PFSK-1 (cell line): ENCODE measurements around the gene SHISA5.

ENCODE experiments used
- FOXP2 ChIP-seq: optimal IDR thresholded peaks from 2 replicates; pipeline ENCODE3; 2011; ENCODE audit warnings: borderline replicate concordance, control low read depth, inconsistent platforms; ENCODE audit not compliant: insufficient read depth; ENCODE audit errors: extremely low read length, extremely low read depth
- POLR2AphosphoS5 ChIP-seq: IDR thresholded peaks from 2 replicates; pipeline ENCODE4 v1.6.1; 2012; ENCODE audit warnings: low read depth, mild to moderate bottlenecking, control low read depth, low read length, moderate library complexity
- SIN3A ChIP-seq: IDR thresholded peaks from 2 replicates; pipeline ENCODE4 v1.6.1; 2012; ENCODE audit warnings: mild to moderate bottlenecking, low read length, moderate library complexity, borderline replicate concordance; ENCODE audit not compliant: insufficient read depth
- TAF1 ChIP-seq: IDR thresholded peaks from 2 replicates; pipeline ENCODE4 v1.6.1; 2012; ENCODE audit warnings: low read length, control low read depth, borderline replicate concordance; ENCODE audit not compliant: insufficient read depth
- TF ChIP-seq, protein P1 (sequence below), 2 experiments: IDR thresholded peaks; 2 replicates each; pipeline versions ENCODE4 v1.6.1 to v1.8.0; 2011 to 2012; ENCODE audit warnings: low read depth in 2 of 2, low read length in 2 of 2, control low read depth in 1 of 2, inconsistent platforms in 1 of 2, mild to moderate bottlenecking in 1 of 2, moderate library complexity in 1 of 2; ENCODE audit not compliant: insufficient read depth in 1 of 2

Gene SHISA5

DNA sequence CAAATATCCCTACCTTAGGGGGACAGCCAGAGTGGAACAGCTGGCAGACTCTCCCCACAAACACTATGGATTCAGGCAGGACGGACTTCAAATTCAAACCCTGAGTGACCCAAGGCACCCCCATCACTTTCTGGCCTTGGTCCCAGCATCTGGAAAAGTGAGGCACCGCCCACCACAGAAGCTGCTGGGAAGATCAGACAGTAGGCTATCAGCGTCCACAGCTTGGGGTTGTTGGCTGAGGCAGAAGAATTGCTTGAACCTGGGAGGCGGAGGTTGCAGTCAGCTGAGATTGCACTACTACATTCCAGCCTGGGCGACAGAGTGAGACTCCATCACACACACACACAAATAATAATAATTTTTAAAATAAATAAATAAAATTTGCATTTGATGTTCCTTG lies 44.2 kb upstream of the SHISA5 start:
- TF ChIP-seq SIN3A = no peak
- no peak for TF ChIP-seq POLR2AphosphoS5
- TF ChIP-seq TAF1 = no peak
- TF ChIP-seq, protein P1, sequence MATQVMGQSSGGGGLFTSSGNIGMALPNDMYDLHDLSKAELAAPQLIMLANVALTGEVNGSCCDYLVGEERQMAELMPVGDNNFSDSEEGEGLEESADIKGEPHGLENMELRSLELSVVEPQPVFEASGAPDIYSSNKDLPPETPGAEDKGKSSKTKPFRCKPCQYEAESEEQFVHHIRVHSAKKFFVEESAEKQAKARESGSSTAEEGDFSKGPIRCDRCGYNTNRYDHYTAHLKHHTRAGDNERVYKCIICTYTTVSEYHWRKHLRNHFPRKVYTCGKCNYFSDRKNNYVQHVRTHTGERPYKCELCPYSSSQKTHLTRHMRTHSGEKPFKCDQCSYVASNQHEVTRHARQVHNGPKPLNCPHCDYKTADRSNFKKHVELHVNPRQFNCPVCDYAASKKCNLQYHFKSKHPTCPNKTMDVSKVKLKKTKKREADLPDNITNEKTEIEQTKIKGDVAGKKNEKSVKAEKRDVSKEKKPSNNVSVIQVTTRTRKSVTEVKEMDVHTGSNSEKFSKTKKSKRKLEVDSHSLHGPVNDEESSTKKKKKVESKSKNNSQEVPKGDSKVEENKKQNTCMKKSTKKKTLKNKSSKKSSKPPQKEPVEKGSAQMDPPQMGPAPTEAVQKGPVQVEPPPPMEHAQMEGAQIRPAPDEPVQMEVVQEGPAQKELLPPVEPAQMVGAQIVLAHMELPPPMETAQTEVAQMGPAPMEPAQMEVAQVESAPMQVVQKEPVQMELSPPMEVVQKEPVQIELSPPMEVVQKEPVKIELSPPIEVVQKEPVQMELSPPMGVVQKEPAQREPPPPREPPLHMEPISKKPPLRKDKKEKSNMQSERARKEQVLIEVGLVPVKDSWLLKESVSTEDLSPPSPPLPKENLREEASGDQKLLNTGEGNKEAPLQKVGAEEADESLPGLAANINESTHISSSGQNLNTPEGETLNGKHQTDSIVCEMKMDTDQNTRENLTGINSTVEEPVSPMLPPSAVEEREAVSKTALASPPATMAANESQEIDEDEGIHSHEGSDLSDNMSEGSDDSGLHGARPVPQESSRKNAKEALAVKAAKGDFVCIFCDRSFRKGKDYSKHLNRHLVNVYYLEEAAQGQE (IDR thresholded peaks at IDR 0.05; ENCODE audit: insufficient read depth in 1 of 2, low read depth in 2 of 2, low read length in 2 of 2) = no peak

DNA sequence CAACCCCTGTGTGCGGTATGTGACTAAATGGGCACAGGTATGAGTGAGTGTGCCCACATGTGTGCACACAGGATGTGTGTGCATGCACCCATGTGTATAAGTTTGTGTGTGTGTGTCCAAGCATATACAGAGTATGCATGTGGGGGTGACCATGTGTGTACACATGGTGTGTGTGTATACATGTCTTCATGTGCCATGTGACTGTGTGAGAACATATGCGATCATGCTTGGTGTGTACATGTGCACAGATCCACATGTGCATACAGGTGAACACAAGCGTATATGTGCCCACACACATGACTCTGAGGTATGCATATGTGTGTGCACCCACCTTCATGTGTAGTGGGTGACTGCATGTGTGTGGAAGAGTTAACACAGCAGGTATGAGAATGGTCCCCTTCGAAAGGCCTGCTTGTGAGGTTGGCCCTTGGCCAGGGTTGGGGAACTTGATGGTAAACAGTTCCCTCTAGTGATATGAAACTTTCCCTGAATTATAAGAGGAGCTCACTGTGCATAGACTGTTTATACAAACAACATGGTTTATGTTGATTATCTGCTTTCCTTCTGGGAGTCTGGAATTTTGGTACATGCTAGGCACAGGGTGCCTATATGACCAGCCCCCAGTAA lies 42.3 kb upstream of the SHISA5 start:
- no peak for TF ChIP-seq SIN3A
- no peak for TF ChIP-seq TAF1
- no peak for TF ChIP-seq FOXP2
- no peak for TF ChIP-seq POLR2AphosphoS5
- TF ChIP-seq, protein P1 (IDR thresholded peaks at IDR 0.05; ENCODE audit: insufficient read depth in 1 of 2, low read depth in 2 of 2, low read length in 2 of 2) = no peak

DNA sequence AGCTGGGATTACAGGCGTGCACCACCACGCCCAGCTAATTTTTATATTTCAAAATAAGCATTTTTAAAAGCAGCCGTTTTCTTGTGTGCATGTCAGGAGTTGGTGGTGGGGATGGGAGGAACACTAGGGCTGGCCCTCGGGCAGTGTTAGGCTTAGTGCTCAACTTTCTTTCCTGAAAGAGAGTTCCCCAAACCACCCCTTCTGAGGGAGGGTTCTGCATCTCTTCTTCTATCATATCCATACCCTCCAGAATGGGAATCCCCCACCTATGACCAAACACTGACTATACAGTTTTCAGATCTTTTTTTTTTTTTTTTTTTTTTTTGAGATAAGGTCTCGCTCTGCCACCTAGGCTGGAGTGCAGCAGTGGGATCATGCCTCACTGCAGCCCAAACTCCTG lies 40.2 kb upstream of the SHISA5 start:
- TF ChIP-seq POLR2AphosphoS5 (no peak), TAF1 (no peak), FOXP2 (no peak), SIN3A (no peak)
- TF ChIP-seq, protein P1 (IDR thresholded peaks at IDR 0.05; ENCODE audit: insufficient read depth in 1 of 2, low read depth in 2 of 2, low read length in 2 of 2) = no peak

DNA sequence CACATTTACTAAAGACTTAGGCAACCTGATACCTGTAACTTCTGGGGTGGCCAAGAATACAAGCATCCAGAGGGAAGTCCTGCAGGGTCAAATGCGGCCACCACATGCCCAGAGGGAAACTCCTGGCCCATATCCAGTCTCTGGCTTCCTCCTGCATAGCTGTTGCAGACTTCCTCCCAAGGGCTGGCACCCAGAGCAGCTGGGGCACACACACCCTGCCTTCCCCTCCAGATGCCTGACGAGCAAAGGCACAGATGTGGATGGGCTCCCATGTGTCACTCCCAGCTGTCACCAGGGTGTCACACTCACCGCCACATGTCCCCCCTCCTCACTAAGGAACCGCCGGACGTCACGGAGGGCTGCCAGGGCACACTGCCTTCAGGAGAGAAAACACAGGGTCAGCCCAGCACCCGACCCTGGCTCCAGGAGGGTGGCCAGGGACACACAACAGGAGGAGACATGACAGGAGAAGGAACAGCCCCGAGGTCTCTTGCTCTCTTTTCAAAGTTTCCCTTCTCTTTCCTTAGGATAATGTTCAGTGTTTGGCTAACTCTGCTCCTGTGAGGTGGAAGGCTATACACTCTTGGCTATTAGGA lies 39.4 kb upstream of the SHISA5 start:
- TF ChIP-seq, protein P1 (IDR thresholded peaks at IDR 0.05; ENCODE audit: insufficient read depth in 1 of 2, low read depth in 2 of 2, low read length in 2 of 2) = no peak
- TF ChIP-seq POLR2AphosphoS5 (no peak), SIN3A (no peak), FOXP2 (no peak)

DNA sequence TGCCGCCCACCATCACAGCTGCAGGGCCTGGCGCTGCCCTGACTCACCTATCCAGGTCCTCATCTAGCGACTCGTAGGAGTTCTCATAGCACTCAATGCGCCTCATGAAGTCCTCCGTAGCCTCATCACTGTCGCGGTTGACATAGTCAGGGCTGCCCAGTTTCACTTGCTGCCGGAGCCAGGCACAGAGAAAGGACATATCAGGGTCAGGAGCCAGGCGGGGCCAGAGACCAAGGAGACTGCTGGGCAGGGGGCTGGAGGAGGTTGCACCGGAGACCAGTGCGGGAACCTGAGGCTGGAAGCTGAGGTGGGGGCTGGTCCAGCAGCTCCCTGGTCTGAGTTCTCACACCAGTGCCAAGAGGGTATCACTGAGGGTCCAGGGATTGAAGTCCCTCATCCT lies 34.5 kb upstream of the SHISA5 start:
- TF ChIP-seq, protein P1 (IDR thresholded peaks at IDR 0.05; ENCODE audit: insufficient read depth in 1 of 2, low read depth in 2 of 2, low read length in 2 of 2) = no peak
- TF ChIP-seq FOXP2 = no peak
- no peak for TF ChIP-seq SIN3A
- TF ChIP-seq TAF1 = no peak
- no peak for TF ChIP-seq POLR2AphosphoS5
